NCI-H2227 treated with DMSO at 0.1 percent for 48 hours (cell line): ENCODE measurements around the gene ASAP3.

Experiments used
- DNase-seq: peaks from one replicate; lab custom pipeline; 2025; lab: John Stamatoyannopoulos, UW

ASAP3 gene

DNA sequence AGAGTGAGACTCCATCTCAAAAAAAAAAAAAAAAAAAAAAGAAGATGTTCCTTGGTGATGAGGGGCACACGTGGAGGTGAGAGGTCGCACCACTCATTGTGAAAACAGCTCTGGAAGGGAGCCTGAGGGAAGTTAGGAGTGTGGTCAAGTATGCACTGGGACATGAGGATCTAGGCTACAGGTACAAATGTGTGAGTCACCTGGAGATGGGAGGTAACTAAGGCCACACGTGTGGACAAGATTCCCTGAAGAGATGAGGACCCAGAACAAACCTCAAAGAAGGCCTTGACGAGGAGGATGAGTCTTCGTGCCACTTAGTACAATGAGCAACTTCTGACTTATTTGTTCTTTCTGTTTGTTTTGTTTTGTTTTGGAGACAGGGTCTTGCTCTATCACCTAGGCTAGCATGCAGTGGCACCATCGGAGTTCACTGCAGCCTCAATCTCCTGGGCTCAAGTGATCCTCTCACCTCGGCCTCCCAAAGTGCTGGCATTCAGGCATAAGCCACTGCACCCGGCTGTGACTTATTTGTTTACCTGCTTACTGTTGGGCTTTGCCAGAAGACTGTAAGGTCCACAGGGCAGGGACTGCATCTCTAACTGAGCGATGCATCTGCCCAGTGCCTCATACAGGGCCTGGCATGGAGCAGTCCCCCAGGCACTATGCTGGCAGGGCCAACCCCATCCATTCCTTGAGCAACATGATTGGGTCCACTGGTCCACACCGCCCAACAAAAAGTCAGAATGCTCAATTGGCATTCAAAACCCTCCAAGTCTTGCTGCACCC lies 6.4 kb downstream of the ASAP3 start:
- no peak for DNase-seq

GRCh38 chr1:23475641-23476040 lies 8.3 kb downstream of the ASAP3 start:
- no peak for DNase-seq

GRCh38 chr1:23475134-23475628 lies 8.8 kb downstream of the ASAP3 start:
- no peak for DNase-seq

DNA sequence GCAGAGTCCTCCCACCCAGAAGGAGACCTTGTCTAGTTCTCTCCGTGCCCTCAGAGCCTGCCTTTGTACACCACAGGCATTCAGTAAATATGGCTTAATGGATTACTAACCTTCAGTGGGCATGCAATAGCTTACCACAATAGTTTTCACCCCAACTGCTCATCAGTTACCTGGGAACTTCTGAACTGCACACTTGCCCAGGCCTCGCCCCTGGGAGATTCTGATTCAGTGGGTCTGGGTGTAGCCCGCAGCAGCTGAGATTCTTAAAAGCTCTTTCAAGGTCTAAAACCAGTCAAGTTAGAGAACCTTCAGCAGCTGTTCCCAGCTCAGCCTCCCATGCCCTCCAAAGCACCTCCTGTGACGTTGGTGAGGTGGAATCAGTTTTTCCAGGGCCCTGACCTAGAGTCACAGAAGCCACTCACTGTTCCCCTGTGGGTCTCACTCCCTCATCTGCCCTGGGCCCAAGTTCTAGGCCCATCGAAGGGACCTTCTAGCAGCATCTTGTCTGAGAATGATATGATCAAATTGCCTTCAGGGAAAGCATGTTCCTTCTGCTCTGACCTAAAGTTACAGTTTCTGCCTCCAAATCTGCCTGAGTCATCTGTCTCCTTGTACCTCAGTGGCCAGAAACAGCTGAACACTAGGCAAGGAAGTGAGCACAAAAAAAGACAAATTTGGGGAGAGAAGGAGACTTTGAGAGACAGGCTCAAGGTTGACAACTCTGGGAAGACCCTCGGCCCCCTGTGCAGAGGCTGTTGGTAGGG lies 10.8 kb downstream of the ASAP3 start:
- DNase-seq, result no peak

DNA sequence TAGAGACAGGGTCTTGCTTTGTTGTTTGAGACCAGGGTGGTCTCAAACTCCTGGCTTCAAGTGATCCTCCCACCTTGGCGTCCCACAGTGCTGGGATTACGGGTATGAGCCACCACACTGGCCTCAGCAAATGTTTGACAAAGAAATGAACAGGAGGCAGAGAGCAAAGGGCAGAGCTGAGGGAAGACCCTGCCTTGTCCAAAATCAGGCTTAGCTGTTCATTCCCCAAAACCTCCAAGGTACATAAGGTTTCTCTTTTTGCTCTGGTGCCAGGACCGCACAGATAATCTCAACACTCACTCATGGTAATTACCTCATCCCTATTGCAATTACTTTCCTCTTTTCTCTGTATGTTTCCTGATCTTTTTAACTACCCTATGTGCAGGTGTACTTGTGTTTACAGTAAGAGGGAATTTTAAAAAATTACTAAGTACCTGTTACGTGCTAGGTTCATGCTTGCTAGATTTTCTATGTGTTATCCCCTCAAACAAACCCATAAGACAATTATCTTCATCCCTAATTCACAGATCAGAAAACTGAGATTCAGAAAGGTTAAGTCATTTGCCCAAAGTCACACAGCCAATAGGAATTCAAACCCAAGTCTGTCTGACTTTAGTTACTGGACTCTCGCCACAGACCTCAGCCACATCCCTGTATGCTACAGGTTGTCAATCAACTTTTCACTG lies 11.5 kb downstream of the ASAP3 start:
- no peak for DNase-seq

DNA sequence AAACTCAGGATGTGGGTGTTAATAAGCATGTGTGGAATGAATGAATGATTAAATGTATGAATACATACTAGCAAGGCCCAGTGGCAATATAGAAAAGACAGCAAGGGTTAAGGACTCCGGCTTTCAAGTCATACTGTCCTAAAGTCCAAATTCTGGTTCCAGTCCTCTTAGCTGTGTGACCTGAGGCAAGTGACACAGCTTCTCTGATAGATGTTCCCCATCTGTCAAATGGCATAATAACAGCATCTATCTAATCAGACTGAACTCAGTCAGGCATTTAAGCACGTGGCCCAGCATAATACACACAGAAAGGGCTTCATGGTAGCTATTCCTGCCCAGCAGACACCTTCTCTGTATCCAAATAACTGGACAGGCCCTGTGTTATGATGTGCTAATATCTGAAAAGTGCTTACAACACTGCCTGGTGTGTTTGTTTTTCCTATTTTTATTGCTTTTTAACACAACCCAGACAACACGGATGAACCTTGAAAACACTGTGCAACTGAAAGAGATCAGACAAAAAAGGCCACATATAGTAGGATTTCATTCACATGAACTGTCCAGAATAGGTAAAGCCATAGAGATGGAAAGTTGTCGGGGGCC lies 12.4 kb downstream of the ASAP3 start:
- no peak for DNase-seq

GRCh38 chr1:23470282-23471070 lies 13.5 kb downstream of the ASAP3 start:
- no peak for DNase-seq

DNA sequence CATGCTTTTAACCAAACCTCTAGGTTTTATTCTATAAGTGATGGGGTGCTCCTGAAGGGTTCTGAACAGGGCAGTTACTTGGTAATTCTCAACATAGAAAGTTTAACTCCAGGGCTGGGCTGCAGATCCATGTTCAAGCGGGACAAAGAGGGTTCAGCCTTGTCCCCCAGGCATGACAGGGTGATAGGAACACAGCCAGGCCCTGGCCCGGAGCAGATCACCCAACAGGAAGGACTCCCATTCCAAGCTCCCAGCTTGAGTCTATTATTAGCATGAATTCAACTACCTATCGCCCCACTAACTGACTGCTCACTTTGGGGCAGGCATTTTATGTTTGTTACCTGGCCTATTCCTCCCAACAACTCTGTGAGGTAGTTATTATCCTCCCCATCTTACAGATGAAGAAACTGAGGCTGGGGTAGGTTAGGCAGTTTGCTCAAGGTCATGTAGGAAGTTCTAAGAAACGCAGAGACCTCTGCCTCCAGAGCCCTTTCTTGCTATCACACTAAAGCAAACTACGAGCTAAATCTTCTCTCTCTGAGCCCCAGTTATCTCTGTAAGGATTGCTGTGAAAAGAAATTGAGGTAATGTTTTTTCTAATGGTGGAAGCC lies 14.5 kb downstream of the ASAP3 start:
- DNase-seq, result no peak

DNA sequence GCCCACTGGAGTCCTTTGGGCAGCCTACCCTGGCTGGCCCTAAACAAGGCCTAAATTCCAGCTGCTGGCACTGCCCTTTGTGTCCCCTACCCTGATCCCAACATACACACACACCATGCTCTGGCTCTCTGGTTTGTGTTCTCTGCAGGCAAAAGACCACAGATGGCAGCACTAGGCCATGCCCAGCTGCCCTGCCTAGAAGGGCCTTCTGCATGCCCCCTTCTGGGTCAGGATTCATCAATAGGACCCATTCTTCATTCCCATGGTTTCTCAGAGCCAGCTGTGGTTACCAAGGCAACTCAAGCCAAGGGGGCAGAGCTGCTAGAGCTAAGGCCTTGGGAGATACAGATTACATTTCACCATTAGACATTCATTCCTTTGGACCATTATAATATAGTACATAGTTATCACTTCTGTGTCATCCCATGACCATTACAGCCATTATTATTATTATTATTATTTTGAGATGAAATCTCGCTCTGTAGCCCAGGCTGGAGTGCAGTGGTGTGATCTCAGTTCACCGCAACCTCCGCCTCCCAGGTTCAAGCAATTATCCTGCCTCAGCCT lies 17.5 kb downstream of the ASAP3 start:
- no peak for DNase-seq

DNA sequence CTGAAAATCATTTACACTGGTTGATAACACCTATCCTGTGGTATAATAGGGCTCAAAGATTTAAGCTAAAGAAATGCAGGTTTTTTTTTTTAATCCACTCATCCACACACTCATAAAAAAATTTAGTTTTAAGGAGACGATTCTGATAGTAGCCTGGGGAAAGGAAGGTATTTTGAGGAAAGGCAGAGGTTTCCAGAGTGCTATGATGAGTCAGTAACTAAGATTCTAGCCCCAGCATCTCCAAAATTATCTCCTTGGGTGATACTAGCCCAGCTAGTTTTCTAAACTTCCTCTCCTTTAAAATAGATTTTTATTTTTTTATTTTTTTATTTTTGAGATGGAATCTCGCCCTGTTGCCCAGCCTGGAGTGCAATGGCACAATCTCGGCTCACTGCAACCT lies 20.7 kb downstream of the ASAP3 start:
- DNase-seq, result no peak

GRCh38 chr1:23462766-23463165 lies 21.2 kb downstream of the ASAP3 start:
- DNase-seq, result no peak

DNA sequence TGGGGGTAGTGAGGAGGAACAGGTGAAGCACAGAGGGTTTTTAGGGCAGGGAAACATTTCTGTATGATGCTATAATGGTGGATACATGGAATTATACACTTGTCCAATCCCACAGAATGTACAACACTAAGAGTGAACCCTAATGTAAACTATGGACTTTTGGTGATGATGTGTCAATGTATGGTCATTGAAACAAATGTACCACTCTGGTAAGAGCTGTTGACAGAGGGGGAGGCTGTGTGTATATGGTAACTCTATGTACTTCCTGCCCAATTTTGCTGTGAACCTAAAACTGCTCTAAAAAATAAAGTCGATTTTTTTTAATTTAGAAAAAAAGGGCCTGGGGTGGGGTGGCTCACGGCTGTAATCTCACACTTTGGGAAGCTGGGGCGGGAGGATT lies 22.9 kb downstream of the ASAP3 start:
- DNase-seq, result no peak

DNA sequence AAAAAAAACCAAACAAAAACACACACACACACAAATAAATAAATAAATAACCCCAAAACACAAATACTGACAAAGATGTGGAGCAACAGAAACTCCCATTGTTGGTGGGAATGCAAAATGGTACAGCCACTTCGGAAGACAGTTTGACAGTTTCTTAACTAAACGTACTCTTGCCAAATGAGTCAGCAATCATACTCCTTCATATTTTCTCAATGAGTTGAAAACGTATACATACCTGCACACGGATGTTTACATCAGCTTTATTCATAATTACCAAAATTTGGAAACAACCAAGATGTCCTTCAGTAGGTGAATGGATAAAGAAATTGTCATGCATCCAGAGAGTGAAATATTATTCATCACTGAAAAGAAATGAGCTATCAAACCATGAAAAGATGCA lies 23.5 kb downstream of the ASAP3 start:
- no peak for DNase-seq

GRCh38 chr1:23459338-23459757 lies 24.6 kb downstream of the ASAP3 start:
- no peak for DNase-seq

GRCh38 chr1:23456226-23456625 lies 27.8 kb downstream of the ASAP3 start:
- no peak for DNase-seq

DNA sequence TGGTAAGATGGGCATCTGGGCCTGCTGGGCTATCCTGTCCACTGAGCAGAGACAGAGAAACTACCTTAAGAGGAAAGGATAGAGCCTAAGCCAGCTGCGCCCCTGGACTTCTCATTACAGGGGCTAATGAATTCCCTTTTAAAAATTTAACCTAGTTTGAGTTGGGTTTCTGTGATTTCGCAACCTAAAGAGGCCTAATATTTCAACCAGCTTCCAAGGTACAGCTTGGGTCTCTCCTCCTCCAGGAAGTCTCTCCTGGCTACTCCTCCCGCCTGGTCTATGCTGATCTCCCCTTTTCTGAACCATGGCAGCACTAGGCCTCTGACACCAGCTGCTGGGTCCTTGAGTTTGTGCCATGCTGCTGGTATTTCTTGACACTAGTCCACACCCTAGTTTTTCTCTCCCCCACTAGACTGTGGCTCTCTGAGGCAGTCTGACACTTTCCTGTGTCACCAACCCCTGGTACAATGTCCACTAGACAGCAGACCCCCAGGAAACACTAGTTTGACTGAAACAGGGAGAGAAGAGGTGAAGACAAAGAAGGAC lies 30.5 kb downstream of the ASAP3 start:
- no peak for DNase-seq

- no peak for DNase-seq
These were observed 32.0 kb downstream of the ASAP3 start for GRCh38 chr1:23452011-23452411.

DNA sequence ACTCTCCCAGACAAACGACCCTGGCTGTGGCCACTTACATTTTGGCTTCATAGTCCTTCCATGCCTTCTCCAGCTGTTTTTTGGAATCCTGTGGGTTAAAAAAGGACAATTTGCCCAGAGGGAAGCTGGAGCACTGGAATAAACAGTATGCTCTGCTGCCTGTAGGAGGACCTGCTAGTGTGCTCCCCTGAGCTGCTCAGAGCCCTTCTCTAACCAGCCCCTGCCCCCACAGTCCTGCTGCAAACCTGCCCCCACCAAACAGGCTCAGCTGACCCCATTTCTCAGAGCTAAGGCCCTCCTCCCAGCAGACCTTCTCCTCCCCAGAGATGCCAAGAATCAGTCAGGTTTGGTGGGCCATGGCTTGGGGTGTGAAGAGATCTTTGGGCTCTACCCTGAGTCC lies 32.5 kb downstream of the ASAP3 start:
- no peak for DNase-seq

DNA sequence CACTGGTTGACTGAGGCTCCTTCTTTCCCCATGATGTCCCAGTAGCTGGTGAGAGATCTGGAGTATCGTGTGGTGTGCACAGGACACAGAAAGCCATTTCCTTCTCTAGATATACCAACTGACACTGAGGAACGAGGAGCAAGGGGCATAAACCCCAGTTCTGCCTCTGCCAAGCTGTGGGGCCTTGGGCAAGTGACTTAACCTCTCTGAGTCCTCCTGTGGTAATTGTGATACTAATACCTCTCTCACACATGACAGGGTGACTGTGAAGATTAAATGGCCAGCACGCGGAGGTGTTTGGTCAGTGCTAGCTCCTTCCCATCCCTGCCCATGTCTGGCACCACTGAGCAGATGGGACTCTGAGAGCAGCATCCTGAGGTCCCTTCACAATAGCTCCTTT lies 33.1 kb downstream of the ASAP3 start:
- no peak for DNase-seq

DNA sequence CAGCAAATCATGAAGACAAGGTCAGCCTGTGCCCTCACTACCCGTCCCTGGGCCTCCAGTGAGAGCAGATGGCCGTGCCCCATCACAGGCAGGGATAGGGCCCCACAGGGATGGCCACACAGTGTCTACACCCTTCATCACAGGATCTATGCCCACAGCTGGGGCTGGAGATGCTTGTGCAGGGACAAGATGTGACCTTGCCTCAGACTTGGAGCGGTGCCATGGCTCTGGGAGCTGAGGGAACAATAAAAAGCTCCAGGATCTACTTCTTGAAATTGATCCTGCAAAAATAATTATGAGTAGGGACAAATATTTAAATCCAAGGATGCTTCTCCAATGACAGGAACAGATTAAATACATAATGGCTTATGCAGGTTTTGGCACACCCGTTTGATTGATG lies 34.0 kb downstream of the ASAP3 start:
- DNase-seq, result no peak
